HG03097 (cell line): ENCODE data around the gene C12orf75.
"Not testable (repeated sequence)": the region's sequence is repeated elsewhere in the genome, so short reads cannot be mapped to it uniquely, and the experiment has no call there.

Experiments used
- ATAC-seq: cut with Tn5 transposase; IDR thresholded peaks from one replicate; pipeline ENCODE4 v1.9.1; 2021; ENCODE audit not compliant: unreplicated experiment, low FRiP score

C12orf75 gene

DNA sequence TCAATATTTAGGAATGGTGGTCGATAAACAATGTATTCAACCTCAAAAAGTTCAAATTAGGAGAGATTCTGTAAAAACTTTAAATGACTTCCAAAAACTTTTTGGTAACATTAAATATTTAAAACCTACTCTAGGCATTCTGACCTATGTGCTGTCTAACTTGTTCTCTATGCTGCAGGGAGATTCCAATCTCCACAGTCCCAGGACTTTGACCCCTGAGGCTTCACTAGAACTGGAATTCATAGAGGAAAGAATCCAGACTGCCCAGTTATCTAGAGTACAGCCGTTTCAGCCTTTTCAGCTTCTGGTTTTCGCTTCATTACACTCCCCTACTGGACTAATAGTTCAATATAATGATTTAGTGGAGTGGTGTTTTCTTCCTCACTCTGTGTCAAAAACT, 21.1 kb upstream of the C12orf75 start:
- ATAC-seq, result not testable (repeated sequence)

DNA sequence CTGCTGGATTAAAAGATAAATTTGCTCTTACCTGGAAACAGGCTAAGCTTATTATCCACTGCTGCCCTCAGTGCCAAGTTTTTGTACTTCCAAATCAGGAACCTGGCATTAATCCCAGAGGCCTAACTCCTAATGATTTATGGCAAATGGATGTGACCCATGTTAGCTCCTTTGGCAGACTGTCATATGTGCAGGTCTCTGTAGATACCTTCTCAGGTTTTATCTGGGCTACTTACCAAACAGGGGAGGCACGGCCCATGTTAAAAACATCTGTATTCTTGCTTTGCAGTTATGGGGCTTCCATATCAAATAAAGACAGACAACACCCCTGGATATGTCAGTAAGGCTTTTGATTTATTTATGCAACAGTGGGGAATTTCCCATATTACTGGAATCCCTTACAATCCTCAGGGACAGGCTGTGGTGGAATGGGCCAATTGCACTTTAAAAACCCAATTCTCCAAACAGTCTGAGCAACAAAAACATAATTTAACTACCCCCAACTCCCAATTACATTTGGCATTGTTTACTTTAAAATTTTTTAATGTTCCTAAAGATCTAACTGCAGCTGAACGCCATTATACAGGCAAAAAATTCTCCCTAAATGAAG, 19.9 kb upstream of the C12orf75 start:
- not testable (repeated sequence) for ATAC-seq

DNA sequence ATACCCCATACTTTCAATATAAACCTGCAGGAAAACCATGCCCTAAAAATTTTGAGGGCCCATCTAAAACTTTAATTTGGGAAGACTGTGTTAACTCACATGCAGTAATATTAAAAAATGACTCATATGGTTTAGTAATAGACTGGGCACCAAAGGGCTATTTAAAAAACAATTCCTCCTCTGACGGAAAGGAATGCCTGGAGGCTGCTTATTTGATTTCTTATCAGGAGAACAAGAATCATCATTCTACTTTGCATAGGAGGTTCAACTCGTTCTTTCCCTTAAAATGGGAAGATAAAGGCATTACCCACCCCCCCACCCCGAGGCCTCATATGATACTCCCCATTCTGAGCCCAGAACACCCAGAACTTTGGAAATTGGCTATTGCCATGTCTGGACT, 18.6 kb upstream of the C12orf75 start:
- not testable (repeated sequence) for ATAC-seq

DNA sequence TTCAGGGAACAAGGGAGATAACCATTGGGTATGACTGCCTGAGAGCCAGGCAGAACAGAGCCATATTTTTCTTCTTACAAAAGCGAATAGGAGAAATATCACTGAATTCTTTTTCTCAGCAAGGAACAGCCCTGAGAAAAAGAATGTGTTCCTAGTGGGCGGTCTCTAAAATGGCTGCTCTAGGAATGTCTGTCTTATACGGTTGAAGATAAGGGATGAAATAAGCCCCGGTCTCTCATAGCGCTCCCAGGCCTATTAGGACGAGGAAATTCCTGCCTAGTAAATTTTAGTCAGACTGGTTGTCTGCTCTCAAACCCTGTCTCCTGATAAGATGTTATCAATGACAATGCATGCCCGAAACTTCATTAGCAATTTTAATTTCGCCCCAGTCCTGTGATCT, 16.7 kb upstream of the C12orf75 start:
- ATAC-seq, result not testable (repeated sequence)

DNA sequence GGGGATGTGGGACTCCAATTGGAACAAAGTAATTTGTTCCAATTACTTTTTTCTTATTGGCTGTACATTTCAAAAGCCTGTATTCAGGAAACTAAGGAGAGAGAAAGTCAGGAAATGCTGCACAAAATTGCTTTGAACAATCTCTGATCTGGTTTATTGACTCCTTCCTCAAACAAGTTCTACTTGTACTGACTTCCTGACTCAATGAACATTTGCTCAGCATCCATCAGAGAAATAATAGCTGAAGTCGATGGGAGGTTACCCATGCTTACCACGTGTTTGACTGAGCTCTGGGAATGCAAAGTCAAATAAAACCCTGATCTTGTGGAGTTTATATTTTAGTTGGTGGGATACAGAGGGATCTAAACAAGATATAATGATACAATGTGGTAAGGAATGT, 15.4 kb upstream of the C12orf75 start:
- ATAC-seq, result no peak

DNA sequence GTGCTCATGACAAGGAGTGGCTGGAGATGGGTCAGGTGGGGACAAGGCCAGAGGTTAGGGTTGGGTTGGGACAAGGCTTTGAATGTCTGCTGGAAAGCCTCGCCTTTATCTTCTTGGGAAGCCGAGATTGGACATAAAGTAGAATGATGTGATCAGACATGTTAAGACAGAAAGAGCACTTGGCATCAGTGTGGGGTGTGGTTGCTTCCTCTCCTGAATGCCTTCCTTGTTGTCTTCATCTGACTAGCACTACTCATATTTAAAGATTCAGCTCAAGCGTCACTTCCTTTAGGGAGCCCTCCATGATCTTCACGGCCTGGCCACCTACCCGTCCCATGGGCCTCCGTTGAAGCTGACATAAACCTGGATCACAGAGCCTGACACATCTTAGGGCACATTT, 14.8 kb upstream of the C12orf75 start:
- no peak for ATAC-seq

DNA sequence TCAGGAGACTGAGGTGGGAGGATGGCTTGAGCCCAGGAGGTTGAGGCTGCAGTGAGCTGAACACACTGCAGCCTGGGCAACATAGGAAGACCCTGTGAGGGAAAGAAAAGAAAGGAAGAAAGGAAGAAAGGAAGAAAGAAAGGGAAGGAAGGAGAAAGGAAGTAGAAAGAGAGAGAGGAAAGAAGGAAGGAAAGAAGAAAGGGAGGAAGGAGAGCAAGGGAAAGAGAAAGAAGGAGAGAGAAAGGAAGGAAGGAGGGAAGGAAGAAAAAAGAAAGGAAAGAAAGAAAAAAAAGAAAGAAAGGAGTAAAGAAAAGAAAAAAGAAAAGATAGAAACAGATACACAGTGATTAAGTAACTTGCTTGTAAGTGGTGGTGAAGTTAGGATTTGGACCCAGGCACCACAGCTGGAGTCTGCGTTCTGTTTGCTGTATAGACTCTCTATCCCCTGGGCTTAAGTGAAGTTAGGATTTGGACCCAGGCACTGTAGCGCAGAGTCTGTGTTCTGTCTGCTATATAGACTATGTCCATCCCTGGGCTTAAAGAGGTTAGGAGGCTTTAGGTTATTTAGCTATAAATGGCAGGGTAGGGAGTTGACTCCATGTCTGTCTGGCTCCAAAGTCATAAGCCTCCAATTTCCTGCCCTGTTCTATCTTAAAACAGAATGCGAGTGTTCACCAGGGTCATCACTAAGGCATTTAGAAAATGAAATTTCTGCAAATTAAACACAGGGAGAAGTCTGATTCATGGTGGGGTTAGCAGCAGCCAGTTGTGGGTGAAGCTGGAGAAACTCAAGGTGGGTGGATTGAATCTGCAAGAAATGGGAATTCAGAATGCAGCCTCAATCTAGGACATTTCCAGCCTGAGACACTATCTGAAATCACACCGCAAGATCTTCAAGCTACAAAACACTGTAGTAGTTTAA, 13.3 kb upstream of the C12orf75 start:
- no peak for ATAC-seq

DNA sequence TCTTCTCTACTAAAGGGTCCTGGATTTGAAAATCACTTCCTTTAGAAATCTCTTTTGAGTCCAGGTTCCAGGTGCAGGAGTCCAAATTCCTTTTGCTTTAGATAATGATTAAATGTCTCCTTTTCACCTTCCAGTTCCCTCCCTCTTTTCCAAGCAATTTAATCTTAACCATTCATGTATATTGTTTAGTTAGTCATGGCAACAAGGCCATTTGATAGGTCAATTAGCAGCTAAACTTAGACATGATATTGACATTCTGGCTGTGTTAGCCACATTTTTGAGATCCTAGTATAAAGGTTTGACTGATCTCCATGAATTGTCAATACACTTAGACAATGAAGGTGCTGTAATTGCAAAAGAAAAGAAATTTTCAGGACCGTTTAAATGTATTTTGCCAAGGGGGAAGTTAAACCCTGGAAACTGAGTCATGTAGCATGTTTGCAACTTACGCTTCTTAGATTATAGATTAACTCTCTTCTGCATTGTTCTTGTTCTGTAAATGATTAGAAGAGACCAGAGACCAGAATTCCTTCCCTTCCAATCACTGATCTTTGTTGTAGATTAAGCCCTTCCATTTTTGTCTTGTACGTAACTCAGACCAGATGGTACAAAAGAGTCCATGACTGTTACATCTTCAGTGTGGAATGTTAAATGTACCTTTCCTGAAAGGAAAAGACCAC, 12.4 kb upstream of the C12orf75 start:
- no peak for ATAC-seq

DNA sequence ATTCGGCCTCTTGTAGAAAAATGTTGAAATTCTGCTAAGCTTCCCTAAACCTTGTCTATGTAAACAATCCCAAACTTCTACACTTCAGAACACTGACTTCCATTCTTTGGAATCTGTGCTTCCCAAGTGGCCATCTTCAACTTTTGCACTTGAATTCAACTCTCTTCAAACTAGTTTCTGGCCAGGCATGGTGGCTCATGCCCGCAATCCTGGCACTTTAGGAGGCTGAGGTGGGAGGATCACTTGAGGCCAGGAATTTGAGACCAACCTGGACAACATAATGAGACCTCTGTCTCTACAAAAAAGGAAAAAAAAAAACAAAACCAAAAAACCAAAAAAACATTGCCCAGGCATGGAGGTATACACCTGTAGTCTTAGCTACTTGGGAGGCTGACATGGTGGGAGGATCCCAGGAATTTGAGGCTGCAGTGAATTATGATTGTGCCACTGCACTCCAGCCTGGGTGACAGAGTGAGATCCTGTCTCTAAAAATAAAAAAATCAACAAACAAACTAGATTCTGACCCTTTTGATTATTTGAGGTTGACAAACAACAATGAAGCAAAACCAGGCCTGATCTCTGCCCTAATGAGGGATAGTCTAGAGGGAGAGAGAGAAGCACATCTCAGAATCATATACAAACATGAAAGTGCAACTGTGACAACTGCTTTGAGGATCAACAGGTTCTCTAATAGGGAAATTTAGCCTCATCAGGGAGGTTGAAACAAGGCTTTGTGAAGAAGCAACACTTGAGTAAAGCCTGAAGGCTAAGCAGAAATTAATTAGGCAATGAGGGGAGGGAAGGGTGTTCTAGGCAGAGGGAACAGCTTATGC, 11.6 kb upstream of the C12orf75 start:
- no peak for ATAC-seq

DNA sequence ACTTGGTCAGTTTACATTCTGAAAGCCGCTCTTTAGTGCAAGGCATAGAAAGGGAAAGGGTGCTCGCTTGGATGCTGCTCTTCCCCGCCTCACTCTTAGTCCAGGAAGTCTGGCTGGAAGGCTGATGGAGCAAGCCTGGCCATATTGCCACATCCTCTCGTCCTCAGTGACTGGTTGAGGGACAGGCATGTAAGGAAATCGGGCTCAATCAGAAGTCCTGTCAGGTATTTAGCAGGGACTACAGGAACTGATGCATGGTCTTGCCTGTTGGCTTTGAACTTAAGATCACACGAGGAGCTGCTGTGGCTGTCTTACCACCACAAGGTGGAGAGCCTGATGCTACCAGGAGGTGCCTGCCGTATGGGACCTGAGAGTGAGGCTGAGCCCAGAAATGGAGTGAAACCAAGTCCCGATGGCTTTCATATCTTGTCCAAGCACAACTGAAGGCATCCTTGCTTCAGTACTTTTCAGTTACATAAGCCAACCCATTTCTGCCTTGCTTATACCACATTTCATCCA, 10.7 kb upstream of the C12orf75 start:
- ATAC-seq, result no peak

DNA sequence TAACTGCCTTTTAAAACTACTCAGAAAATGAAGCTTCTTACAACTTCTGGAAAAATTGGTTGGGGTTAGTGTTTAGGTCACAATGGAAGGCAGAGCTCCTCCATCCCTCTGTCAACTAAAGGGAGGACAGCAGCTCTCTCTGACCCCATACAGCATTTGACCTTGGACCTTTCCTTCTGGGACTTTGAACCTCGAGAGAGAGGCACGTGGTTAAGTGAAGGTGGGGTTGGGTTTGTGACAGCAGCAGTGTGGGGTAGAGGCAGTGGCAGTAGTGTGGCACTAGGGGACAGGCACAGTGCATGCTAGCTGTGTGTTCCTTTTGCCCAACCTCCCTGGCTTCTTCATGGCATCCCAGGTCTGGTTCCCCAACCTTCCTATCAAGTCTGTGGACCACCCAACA, 9.4 kb upstream of the C12orf75 start:
- no peak for ATAC-seq

DNA sequence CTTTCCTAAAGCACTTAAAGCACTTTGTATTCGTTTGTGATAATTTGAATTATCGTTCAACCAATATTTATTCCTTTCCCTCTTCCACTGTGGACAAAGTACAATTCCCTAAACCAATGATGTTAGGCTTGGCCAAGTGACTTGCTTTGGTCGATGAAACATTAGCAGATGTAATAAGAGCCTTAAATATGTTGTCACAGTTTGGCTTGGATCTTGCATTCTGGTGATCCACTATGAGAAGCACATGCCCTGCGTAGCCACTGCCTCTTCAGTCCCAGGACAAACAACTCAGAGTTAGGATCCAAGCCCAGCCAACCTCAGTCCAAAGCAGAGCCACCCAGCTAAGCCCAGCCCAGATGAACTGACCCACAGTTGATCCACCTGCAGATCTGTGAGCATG, 8.4 kb upstream of the C12orf75 start:
- ATAC-seq, result no peak

DNA sequence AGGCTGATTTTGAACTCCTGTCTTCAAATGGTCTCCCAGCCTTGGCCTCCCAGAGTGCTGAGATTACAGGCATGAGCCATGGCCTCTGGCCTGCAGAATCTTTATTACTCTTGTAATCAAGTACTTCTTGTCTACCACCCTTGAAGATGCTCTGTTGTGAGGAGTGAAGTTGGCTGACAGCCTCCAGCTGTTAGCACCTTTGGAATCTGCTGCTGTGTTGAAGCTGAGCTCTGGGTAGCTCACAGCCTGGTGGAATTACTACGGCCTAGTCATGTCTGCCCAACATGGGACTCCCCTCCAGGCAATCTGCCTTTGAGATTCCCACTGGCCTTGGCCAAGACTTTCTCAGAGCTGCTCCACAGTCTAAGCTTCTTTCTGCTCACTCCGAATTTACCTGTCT, 5.8 kb upstream of the C12orf75 start:
- no peak for ATAC-seq

DNA sequence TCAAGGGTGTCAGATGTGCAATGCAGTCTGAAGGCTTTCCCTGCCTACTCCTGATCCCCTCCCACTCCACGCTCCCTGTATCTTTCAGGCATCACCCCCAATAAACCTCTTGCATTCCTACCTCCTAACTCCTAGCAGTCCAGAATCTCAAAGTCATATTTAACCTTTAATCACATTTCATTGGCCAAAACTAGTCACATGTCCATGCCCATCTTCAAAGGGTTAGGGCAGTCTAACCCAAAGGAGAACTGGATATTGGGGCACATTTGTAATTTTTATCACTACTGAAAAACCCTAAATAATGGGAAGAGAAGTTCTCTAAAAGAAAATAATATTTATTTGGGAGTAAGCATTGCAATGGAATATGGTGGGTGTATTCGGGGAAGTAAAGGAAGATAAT, 5.4 kb upstream of the C12orf75 start:
- no peak for ATAC-seq

DNA sequence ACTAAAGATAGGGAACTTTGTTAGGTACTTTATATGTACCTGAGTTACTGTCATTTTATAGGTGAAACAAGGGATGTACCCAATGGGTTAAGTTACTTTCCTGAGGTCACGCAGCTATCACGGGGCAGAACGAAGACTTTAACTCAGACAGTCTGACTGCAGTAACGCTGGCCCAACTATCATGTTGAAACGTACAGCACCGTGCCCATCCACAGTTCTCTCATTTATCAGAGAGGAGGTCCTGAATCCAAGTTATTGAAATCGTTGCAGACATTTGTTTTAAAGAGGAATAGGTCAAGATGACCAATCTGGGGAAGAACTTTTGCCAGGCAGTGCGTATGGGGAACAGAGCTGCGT, 587 bp upstream of the C12orf75 start:
- peak; percentile 8 for ATAC-seq

DNA sequence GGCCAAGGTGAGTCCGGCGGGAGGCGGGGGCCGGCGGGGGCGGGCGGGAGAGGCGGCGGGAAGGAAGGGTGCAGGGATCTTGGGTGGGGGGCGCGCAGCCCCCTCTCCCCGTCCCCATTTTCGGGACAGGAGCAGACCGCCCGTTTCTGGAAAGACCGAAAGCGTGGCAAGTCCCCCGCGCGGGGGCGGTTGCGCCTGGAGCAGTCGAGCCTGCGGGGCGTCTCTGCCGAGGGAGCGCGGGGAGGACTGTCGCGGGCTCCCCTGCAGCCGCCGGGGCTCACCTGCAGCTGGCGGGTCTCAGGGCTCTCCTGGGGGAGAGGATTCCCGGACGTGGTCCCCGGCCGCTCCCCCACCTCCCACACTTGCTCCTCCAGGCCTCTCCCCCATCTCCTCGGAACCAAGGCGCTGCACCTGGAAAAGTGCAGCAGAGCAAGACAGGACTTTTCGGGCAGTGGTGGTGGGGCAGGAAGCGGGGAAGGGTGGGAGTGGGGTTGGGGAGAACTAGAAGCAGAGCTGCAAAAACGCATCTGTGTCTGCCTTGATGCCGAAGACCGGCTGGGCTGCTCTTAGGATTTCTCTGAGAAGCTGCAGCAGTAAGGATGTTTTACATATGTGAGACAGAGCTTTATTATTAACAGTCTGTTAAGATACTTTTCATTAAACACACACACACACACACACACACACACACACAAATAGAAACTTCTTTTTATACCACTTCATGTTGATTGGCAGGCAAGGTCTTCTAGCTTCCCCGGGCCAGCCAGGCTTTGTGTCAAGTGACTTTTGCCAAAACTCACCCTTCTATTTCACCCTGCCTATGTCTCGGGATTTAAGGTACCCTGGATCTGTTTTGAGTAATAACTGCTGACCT, 677 bp downstream of the C12orf75 start:
- no peak for ATAC-seq

DNA sequence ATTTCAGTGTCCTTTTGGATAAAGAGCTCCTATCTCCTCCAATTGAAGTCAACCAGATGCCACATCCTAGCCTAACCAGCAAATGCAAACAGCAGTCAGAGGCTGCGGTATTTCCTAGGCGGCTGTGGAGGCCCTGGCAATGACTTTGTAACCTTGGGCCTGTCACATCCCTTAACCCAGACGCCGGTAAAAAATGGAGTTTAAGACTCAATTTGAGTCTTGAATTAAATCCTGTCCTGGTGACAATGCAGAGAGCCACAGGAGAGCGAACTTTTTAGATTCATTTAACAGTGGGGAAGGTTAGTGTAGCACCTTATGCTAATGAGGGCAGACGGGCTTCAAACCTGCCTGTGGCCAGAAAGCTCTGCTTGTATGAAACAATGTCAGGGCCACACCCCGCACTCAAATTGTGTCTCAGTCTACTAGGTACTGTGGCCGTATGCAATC, 1.3 kb downstream of the C12orf75 start:
- no peak for ATAC-seq

DNA sequence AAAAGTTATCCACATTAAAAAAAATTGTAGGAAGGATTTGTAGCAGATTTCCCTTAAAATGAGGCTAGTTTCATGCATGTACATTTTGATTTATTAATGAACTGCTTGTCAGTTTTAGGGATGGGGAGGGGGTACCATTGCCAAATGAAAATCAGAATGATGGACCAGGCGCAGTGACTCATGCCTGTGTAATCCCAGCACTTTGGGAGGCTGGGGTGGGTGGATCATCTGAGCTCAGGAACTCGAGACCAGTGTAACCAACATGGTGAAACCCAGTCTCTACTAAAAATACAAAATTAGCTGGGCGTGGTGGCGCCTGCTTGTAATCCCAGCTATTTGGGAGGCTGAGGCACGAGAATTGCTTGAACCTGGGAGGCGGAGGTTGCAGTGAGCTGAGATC, 1.8 kb downstream of the C12orf75 start:
- ATAC-seq, result not testable (repeated sequence)

DNA sequence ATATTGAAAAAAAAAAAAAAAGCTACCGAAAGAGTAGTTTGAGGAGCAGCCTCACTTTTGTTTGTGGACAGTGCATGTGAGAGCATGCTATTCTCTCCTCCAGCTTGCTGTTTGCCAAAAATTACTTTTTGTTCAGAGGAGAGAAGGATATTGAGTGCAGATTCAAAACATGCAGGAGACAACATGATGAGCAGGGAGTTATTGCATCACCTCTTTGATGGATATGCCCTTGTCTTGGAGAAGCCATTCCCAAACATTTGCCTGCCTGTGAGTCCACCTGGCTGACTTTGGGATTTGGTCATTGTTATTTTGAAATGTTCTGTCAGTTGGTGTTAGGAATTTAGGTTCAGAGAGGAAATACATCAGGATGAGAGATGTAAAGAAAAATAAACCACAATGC, 2.4 kb downstream of the C12orf75 start:
- ATAC-seq, result no peak

DNA sequence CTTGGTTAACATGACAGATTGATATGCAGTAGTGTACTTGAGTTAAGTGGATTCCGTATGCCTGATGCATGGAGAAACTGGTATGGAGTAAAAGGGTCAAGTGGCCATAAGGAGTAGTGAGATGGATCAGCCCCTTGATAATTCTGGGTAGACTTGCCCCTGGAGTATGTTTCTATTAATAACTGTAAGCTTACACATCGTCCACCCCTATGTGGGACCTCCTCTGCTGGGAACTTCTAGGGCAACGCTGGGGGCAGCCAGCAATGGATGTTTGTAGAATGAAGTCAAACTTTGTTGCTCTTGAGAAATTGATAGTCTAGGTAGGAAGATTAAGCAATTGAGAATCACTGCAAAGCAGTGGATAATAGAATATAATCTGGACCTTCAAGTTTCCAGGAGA, 3.5 kb downstream of the C12orf75 start:
- no peak for ATAC-seq
